NOMO-1 treated with dmso at 0.1 percent for 144 hours (cell line): Measurements from ENCODE around the gene RASGRF1.

Experiments used
- DNase-seq: peaks from one replicate; lab custom pipeline; 2025; ENCODE audit not compliant: unreplicated experiment; lab: John Stamatoyannopoulos, UW

The RASGRF1 gene

DNA sequence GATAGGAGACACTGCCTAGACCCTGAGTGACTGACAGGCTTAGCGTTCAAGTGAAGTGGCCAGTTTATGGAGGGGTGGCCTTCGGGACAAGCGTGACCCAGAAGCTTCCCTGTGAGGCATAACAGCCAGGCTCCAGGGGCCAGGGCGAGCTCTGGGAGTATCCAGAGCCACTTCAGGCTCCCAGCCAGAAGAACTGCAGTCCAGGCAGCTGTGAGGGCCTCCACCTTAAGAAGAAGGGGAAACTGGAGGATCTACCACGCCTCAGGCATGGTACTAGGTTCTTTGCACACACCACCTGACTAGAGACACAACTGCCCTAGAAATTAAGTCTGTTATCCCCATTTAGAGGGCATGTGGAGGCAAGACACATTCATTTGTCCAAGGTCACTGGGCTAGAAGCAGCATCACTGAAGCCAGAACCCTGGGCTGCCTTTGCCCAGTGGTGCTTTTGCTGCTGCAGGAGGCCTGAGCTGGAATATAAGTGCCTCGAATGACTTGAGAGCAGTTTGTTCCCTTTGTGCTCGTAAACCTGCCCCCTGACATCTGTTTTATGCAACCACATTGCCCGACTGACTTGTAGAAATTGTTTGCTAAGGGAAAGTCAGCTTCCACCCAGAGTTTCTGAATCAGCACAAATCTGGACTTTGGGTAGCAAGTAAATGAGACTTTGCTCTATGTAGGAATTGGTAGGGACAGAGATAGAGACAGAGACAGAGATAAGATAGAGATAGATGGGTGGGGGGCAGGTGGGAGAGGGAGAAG, 23.3 kb downstream of the RASGRF1 start:
- no peak for DNase-seq

DNA sequence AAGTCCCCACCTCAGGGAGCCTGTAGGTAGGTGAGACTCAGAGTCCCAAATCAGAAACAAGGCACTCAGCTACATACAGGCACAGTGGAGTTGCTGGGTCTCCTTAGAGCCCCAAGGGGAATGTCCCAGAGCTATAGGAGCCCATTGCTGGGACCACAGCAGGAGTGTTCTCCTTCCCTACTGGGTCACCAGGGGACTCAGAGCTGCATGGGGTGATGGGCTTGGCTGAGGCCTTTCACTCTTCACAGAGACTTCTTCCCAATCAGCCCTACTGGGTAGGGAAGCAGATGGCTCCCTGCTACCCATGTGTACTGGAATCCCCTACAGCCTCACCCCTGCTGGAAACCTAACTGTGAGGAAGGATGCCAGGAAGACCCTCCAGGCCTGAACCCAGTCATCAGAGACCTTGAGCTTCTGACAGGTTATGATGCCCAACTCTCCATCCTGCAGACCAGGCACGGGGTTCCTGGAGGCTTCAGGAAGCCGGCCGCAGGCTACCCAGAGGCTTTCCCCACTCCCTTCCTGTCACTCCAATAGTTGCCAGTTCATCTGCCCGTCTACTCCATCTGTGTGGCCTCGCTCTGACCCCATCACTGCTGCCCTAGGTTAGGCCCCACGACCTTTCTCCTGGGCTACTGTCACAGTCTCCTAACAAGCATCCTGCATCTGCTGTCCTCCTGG, 24.0 kb downstream of the RASGRF1 start:
- DNase-seq = no peak

- no peak for DNase-seq
These were observed 24.7 kb downstream of the RASGRF1 start for GRCh38 chr15:79065706-79066376.

- DNase-seq = no peak
These were observed 25.2 kb downstream of the RASGRF1 start for GRCh38 chr15:79065361-79065705.

GRCh38 chr15:79064496-79064895, 26.1 kb downstream of the RASGRF1 start:
- no peak for DNase-seq

DNA sequence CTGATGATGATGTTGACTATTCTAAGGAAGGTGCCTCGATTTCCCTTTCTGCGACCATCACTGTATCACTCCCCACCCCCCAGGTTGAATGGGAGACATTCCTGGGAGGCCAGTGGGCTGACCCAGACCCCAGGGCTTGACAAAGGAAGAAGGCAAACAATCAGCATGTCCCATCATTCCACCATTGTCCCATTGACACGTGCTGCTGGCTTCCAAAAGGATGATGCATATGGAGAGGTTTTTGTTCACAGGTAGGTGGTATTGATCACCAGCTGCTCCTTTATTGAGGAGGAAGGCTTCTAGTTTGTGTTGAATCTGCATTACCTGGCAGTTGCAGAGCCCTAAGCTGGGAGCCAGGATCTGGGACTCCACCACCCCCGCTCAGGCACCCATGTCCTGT, 30.4 kb downstream of the RASGRF1 start:
- no peak for DNase-seq

- no peak for DNase-seq
These were observed 31.5 kb downstream of the RASGRF1 start for GRCh38 chr15:79059081-79059572.

GRCh38 chr15:79058260-79058850, 32.2 kb downstream of the RASGRF1 start:
- no peak for DNase-seq

DNA sequence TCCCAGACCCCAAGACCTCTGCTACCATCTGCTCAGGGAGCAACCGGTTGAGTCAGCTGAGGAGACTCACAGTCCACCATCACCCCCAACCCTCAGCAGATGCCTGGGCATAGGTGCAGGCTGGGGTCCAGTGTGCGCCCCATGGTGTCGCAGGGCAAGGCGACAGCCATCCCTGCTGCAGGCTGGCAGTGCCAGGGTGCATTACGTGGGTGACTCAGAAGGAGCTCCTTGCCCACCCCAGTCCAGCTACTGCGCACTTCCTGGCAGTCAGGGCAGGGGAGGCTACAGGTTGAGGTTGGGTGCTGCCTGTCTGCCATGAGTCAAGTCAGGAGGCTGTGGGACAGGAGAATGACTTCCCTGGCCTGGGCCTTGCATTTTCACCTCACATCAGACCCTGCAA, 33.5 kb downstream of the RASGRF1 start:
- DNase-seq = no peak

DNA sequence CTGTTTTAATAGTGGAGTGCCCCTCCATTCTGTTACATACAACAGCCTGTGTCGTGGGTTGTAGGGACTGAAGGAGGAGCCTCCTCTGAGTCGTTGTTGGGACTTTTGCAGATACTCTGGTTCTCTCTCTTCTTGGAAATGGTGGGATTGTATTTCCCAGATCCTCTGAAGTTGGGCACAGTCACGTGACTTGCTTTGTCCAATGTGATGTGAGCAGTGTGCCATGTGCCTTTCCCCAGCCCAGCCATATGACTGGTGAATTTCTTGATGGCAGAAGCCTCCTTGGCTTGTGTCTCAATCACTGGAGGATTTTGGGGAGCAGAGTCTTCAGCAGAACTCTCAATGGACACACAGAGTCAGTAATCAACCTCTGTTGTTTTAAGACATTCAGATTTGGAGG, 36.2 kb downstream of the RASGRF1 start:
- no peak for DNase-seq

DNA sequence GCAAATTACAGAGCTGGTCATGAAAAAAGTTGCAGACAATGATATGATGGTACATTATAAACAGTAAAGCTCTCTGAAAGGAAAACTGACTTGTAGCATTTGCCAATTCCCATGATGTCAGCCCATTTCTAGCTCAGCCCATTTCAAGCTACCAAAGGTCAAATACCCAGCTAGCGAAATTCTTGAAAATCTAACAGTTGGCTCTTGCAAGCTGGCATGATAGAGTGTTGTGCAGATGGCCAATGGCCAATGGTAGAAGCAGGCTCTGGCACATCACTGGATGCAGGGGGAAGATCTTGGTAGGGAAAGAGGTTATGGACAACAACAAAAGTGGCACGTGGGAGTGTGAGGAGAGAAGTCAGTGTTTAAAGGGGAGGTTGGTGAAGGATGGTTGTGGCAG, 36.7 kb downstream of the RASGRF1 start:
- no peak for DNase-seq

- DNase-seq = no peak
These were observed 38.4 kb downstream of the RASGRF1 start for GRCh38 chr15:79051941-79052731.

- no peak for DNase-seq
These were observed 39.6 kb downstream of the RASGRF1 start for GRCh38 chr15:79051029-79051428.

- no peak for DNase-seq
These were observed 40.2 kb downstream of the RASGRF1 start for GRCh38 chr15:79050341-79050740.

- no peak for DNase-seq
These were observed 41.2 kb downstream of the RASGRF1 start for GRCh38 chr15:79049416-79049815.

DNA sequence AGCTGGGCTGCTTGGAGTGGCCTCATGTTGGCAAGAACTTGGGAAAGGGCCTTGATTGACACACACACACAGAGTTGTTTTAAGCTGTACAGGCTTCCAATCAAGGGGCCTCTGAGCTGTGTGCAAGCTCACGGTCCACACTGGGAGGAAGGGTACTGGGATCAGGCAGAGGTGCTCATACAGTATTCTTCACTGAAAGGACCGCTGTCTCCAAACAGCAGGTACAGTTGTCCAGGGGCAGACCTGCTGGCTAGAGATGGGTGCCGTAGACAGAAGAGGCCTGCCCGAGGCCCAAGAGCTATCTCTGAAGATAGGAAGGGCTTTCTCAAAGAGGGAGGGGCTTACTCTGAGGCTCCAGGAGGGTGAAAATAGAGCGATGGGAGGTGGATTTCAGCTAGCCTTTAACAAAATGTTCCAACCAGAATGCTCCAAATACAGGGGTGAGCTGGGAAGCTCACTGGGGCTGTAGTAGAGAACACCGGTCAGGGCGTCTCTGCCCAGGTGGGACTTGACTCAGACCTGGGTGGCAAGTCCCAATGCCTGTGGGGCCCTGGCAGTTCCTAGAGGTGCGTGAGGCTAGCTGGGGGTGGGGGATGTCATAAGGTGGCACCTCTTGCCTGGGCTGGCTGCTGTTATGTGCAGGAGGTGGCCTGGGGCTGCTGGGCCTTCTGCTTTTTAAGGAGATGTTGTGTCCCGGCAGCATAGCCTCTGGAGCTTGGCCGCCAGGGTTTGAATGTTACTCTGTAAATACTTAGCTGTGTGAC, 42.7 kb downstream of the RASGRF1 start:
- no peak for DNase-seq

- DNase-seq = no peak
These were observed 43.7 kb downstream of the RASGRF1 start for GRCh38 chr15:79046691-79047404.

DNA sequence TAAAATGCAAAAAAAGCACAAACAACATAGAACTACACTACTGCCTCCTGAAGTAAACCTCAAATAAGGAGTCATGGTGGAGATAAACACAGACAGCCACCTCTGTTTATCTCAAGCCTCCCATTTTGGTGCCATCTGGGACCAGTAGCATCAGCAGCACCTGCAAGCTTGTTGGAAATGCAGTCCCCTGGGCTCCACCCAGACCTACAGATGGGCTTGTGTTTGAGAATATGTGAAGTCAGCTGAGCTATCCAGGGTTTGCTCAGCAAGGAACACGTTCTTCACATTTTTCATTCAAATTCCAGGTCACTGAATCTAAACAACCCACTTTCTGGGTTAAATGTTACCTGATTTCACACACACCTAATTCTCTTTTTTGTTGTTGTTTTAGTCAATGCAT, 45.5 kb downstream of the RASGRF1 start:
- no peak for DNase-seq

GRCh38 chr15:79042213-79042928, 48.2 kb downstream of the RASGRF1 start:
- no peak for DNase-seq
